ENCODE data around the gene BMPER. TPM values are rescaled to one million over a fixed set of nuclear protein-coding genes. Genes with fewer than 3 reads are reported as not detected.

Gene BMPER
- total and polyA plus RNA-seq, 3 donors from 2014 or later = 1.7 to 2.8 (median 2.4) TPM

GRCh38 chr7:33869176-33869575 is 36.2 kb upstream of the BMPER start:
- 91 to 92% methylated on average over 5 of the region's 5 CpGs for WGBS, 2 donors
- Histone ChIP-seq H3K4me3 (no peak overlapping the region), H3K4me1 (no peaks in the 10 kb centered on the region), H3K36me3 (ENCODE audit: low read depth, missing control alignments) (no peaks in the 10 kb centered on the region), H3K9me3 (no peaks in the 10 kb centered on the region), H3K27ac (no peak overlapping the region), H3K27me3 (no peaks in the 10 kb centered on the region)
- intact Hi-C loops (cut with DNase I; ENCODE audit: low total_unique reads) = no loop called here
- DNase-seq = no peak
- TF ChIP-seq CTCF (IDR thresholded peaks at IDR 0.05) (no peak), POLR2A (IDR thresholded peaks at IDR 0.05) (no peak)

GRCh38 chr7:33870120-33870519 is 35.2 kb upstream of the BMPER start:
- Histone ChIP-seq H3K4me1 (no peaks in the 10 kb centered on the region), H3K27ac (no peak overlapping the region), H3K4me3 (no peak overlapping the region), H3K9me3 (no peaks in the 10 kb centered on the region), H3K36me3 (ENCODE audit: low read depth, missing control alignments) (no peaks in the 10 kb centered on the region), H3K27me3 (no peaks in the 10 kb centered on the region)
- TF ChIP-seq CTCF (IDR thresholded peaks at IDR 0.05) (no peak), POLR2A (IDR thresholded peaks at IDR 0.05) (no peak)
- no peak for DNase-seq
- WGBS, 2 donors = 91 to 94% methylated on average over 3 of the region's 3 CpGs
- intact Hi-C loops (cut with DNase I; ENCODE audit: low total_unique reads) = no loop called here

- 73% methylated on average over 4 of the region's 4 CpGs for WGBS, 2 donors
- H3K9me3 ChIP-seq = no peaks in the 10 kb centered on the region
- intact Hi-C loops (cut with DNase I; ENCODE audit: low total_unique reads) = no loop called here
- H3K27me3 ChIP-seq = no peaks in the 10 kb centered on the region
- no peak overlapping the region for H3K4me3 ChIP-seq
- TF ChIP-seq CTCF (IDR thresholded peaks at IDR 0.05) (no peak), POLR2A (IDR thresholded peaks at IDR 0.05) (no peak)
- DNase-seq = no peak
- H3K27ac ChIP-seq = no peak overlapping the region
- H3K4me1 ChIP-seq = peaks cover 6% of the 10 kb centered on the region
- no peaks in the 10 kb centered on the region for H3K36me3 ChIP-seq (ENCODE audit: low read depth, missing control alignments)
Observed at GRCh38 chr7:33872870-33873269, 32.5 kb upstream of the BMPER start.

GRCh38 chr7:33873518-33873917 is 31.8 kb upstream of the BMPER start:
- intact Hi-C loops (cut with DNase I; ENCODE audit: low total_unique reads) = no loop called here
- Histone ChIP-seq H3K4me1 (peaks cover 6% of the 10 kb centered on the region), H3K4me3 (no peak overlapping the region), H3K9me3 (no peaks in the 10 kb centered on the region), H3K36me3 (ENCODE audit: low read depth, missing control alignments) (no peaks in the 10 kb centered on the region), H3K27me3 (no peaks in the 10 kb centered on the region), H3K27ac (no peak overlapping the region)
- TF ChIP-seq CTCF (IDR thresholded peaks at IDR 0.05) (no peak), POLR2A (IDR thresholded peaks at IDR 0.05) (no peak)
- WGBS, 2 donors = 92 to 97% methylated on average over 1 of the region's 1 CpG
- DNase-seq = no peak

GRCh38 chr7:33873981-33874750 is 31.2 kb upstream of the BMPER start:
- DNase-seq = no peak
- Histone ChIP-seq H3K4me3 (no peak overlapping the region), H3K9me3 (no peaks in the 10 kb centered on the region), H3K27ac (no peak overlapping the region), H3K27me3 (no peaks in the 10 kb centered on the region), H3K36me3 (ENCODE audit: low read depth, missing control alignments) (no peaks in the 10 kb centered on the region), H3K4me1 (peaks cover 6% of the 10 kb centered on the region)
- intact Hi-C loops (cut with DNase I; ENCODE audit: low total_unique reads) = no loop called here
- TF ChIP-seq POLR2A (IDR thresholded peaks at IDR 0.05) = no peak
- no peak for TF ChIP-seq CTCF (IDR thresholded peaks at IDR 0.05)
- WGBS, 2 donors = 69 to 74% methylated on average over 4 of the region's 4 CpGs

Measured in testis (tissue), 3 donors.